Gastrocnemius medialis (tissue), 4 donors: ENCODE measurements around the gene COMMD9. TPM values are rescaled to one million over a fixed set of nuclear protein-coding genes. Genes with fewer than 3 reads are reported as not detected.

Experiments used
- ATAC-seq, 2 donors: fragments of 150-250 bp; one replicate each; pipeline ENCODE4 v1.9.1; 2016
- DNase-seq, 2 donors: peaks; one replicate each; pipeline ENCODE4 v3.0.0-alpha.2; 2019
- H3K27ac ChIP-seq, 4 donors: fragments of 200-600 bp; sonication (generic); 1 replicate in 1 of 4; 2 replicates in 3 of 4; pipeline ENCODE4 v1.5.1; 2016 to 2018; ENCODE audit warnings: mild to moderate bottlenecking in 2 of 4, moderate library complexity in 1 of 4
- H3K27me3 ChIP-seq, 3 donors: fragments of 200-600 bp; sonication (generic) in 2 of 3; 1 replicate in 1 of 3; 2 replicates in 2 of 3; pipeline versions ENCODE4 v1.5.1 to v1.6.0; 2016 to 2019; ENCODE audit warnings: mild to moderate bottlenecking in 1 of 3, moderate library complexity in 1 of 3
- H3K36me3 ChIP-seq, 2 donors: fragments of 200-600 bp; sonication (generic) in 1 of 2; one replicate each; pipeline ENCODE4 v1.5.1; 2017 to 2018
- H3K4me1 ChIP-seq, 2 donors: fragments of 200-600 bp; sonication (generic) in 1 of 2; one replicate each; pipeline ENCODE4 v1.5.1; 2016 to 2017; ENCODE audit warnings: mild to moderate bottlenecking in 2 of 2
- H3K4me3 ChIP-seq, 4 donors: fragments of 200-600 bp; sonication (generic) in 3 of 4; 1 replicate in 1 of 4; 2 replicates in 3 of 4; pipeline ENCODE4 v1.5.1; 2016 to 2019; ENCODE audit warnings: mild to moderate bottlenecking in 2 of 4
- H3K9me3 ChIP-seq, 3 donors: fragments of 200-600 bp; sonication (generic) in 2 of 3; 1 replicate in 1 of 3; 2 replicates in 2 of 3; pipeline ENCODE4 v1.5.1; 2016 to 2019
- CTCF ChIP-seq, 5 experiments: fragments of 450-650 bp in 3 of 5; fragments of 200-600 bp in 2 of 5; sonication (generic) in 2 of 5; IDR thresholded peaks in 4 of 5; conservative IDR thresholded peaks in 1 of 5; 1 replicate in 4 of 5; 2 replicates in 1 of 5; pipeline ENCODE4 v1.5.1; 2016 to 2019; ENCODE audit warnings: antibody characterized with exemption in 5 of 5, mild to moderate bottlenecking in 3 of 5, moderate library complexity in 3 of 5
- POLR2A ChIP-seq, 2 donors: fragments of 450-650 bp; IDR thresholded peaks; one replicate each; pipeline ENCODE4 v1.6.1; 2017; ENCODE audit warnings: antibody characterized with exemption in 2 of 2, mild to moderate bottlenecking in 2 of 2, moderate library complexity in 2 of 2
- in situ Hi-C, 4 donors: fragments of 200-750 bp; cut with MboI; loops; one replicate each; pipeline versions ENCODE4 v1.15.0 to v1.8.0; 2017; ENCODE audit warnings: low sequenced_read_pairs in 4 of 4
- intact Hi-C: fragments of 100-400 bp; cut with DNase I; formaldehyde crosslinking; loops from one replicate; pipeline ENCODE4 v1.15.1; 2023; ENCODE audit warnings: low total_unique reads
- total RNA-seq, 4 donors: library from RNA; depleted of rRNA; stranded (reverse); fragments of >200 nt; gene quantifications; one replicate each; pipeline versions ENCODE4 v1.1.0 to v1.2.3, GENCODE V29; 2016

Gene COMMD9
- total RNA-seq, 4 donors from 2014 or later, result 51.8 to 68.6 (median 57.7) TPM

DNA sequence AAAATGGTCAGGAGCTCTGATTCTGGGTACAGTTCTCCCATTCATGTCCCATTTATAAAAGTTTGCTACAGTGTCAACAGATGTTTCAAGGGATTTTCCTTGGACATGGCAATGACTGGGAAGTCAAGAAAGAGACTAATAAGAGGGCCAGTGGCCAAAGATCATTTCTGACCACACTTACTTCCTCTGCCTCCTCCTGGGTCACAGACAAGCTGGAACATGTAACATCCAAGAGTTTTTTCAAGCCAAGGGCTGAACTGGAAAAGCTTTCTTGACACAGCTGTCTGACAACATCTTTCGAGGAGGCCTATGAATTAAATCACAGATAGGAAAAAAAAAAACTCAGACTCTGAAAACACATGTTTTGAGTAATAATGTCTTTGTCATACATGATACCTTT, 8.7 kb downstream of the COMMD9 start:
- ATAC-seq (no peak), DNase-seq (no peak)
- no peak overlapping the region for H3K4me3 ChIP-seq
- peaks cover 4 to 6% of the 10 kb centered on the region in 2 donors for H3K4me1 ChIP-seq
- no peaks in the 10 kb centered on the region for H3K27me3 ChIP-seq
- H3K27ac ChIP-seq, result no peak overlapping the region
- in situ Hi-C loops, result loop anchor here in 3 of 4 donors (25.0 kb wide), 2 partner anchors 207 to 232 kb away; partner anchors contain the start of gene TRAF6 (in 1 of the 3)
- H3K36me3 ChIP-seq, result peaks cover 0 to 20% of the 10 kb centered on the region in 2 donors
- intact Hi-C loops, result no loop called here
- TF ChIP-seq POLR2A (IDR thresholded peaks at IDR 0.05) (no peak), CTCF (IDR thresholded peaks at IDR 0.05 in 4 of 5, conservative IDR thresholded peaks at IDR 0.05 in 1 of 5) (no peak)
- no peaks in the 10 kb centered on the region for H3K9me3 ChIP-seq

- in situ Hi-C loops, result loop anchor here in 3 of 4 donors (25.0 kb wide), 2 partner anchors 209 to 234 kb away; partner anchors contain the start of gene TRAF6 (in 1 of the 3)
- TF ChIP-seq CTCF (IDR thresholded peaks at IDR 0.05 in 4 of 5, conservative IDR thresholded peaks at IDR 0.05 in 1 of 5) (peak in 1 of 5 experiments; percentile 10), POLR2A (IDR thresholded peaks at IDR 0.05) (no peak)
- Histone ChIP-seq H3K9me3 (no peaks in the 10 kb centered on the region), H3K4me1 (peaks cover 4 to 6% of the 10 kb centered on the region in 2 donors), H3K27me3 (no peaks in the 10 kb centered on the region), H3K4me3 (no peak overlapping the region), H3K36me3 (peaks cover 0 to 38% of the 10 kb centered on the region in 2 donors), H3K27ac (no peak overlapping the region)
- intact Hi-C loops, result no loop called here
- DNase-seq, result no peak
- no peak for ATAC-seq
These were observed 10.5 kb downstream of the COMMD9 start for GRCh38 chr11:36278531-36279282.

DNA sequence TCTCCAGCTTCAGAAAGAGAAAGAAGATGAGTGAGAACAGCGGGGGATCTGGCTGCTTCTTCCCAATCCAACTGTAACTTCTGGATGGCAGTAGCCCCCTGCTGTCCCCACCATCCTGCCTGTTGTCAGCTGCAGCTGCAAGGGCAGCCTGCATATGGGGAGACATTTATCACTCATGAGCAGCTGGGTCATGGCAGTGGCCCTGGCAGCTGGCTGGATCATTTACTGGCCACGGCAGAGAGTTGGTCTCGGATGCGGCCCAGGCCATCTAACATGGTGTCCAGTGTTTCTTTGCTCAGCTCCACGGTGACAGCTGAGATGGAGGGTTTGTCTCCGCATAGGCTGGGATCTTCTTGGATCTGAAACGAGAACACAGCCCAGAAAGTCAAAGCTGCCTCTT, 14.8 kb downstream of the COMMD9 start:
- peaks cover 2 to 59% of the 10 kb centered on the region in 2 donors for H3K36me3 ChIP-seq
- ATAC-seq (no peak), DNase-seq (no peak)
- in situ Hi-C loops, result loop anchor here (25.0 kb wide), 3 partner anchors 237 to 462 kb away; no protein-coding TSS in a partner anchor
- TF ChIP-seq POLR2A (IDR thresholded peaks at IDR 0.05) (no peak), CTCF (IDR thresholded peaks at IDR 0.05 in 4 of 5, conservative IDR thresholded peaks at IDR 0.05 in 1 of 5) (no peak)
- intact Hi-C loops, result no loop called here
- no peak overlapping the region for H3K4me3 ChIP-seq
- H3K27ac ChIP-seq, result no peak overlapping the region
- peaks cover 4 to 6% of the 10 kb centered on the region in 2 donors for H3K4me1 ChIP-seq
- H3K9me3 ChIP-seq, result no peaks in the 10 kb centered on the region
- H3K27me3 ChIP-seq, result no peaks in the 10 kb centered on the region

- in situ Hi-C loops, result loop anchor here (25.0 kb wide), 3 partner anchors 236 to 461 kb away; no protein-coding TSS in a partner anchor
- intact Hi-C loops, result no loop called here
- peaks cover 2 to 53% of the 10 kb centered on the region in 2 donors for H3K36me3 ChIP-seq
- TF ChIP-seq CTCF (IDR thresholded peaks at IDR 0.05 in 4 of 5, conservative IDR thresholded peaks at IDR 0.05 in 1 of 5) (no peak), POLR2A (IDR thresholded peaks at IDR 0.05) (no peak)
- no peak overlapping the region for H3K4me3 ChIP-seq
- DNase-seq (no peak), ATAC-seq (no peak)
- H3K9me3 ChIP-seq, result no peaks in the 10 kb centered on the region
- H3K4me1 ChIP-seq, result no peaks in the 10 kb centered on the region
- H3K27ac ChIP-seq, result no peak overlapping the region
- no peaks in the 10 kb centered on the region for H3K27me3 ChIP-seq
These were observed 16.1 kb downstream of the COMMD9 start for GRCh38 chr11:36273110-36273509.
